Activated CD8-positive, alpha-beta memory T cell treated with anti-CD3 and anti-CD28 coated beads for 48 hours (primary cell): ENCODE data around the gene BOLA3.
"Not testable (repeated sequence)": the region's sequence is repeated elsewhere in the genome, so short reads cannot be mapped to it uniquely, and the experiment has no call there.

Experiments
- DNase-seq, 3 experiments: peaks; one replicate each; pipeline ENCODE4 v3.0.0-alpha.2; 2020; ENCODE audit warnings: low read depth in 2 of 3, low spot score in 2 of 3

Gene BOLA3, protein sequence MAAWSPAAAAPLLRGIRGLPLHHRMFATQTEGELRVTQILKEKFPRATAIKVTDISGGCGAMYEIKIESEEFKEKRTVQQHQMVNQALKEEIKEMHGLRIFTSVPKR

DNA sequence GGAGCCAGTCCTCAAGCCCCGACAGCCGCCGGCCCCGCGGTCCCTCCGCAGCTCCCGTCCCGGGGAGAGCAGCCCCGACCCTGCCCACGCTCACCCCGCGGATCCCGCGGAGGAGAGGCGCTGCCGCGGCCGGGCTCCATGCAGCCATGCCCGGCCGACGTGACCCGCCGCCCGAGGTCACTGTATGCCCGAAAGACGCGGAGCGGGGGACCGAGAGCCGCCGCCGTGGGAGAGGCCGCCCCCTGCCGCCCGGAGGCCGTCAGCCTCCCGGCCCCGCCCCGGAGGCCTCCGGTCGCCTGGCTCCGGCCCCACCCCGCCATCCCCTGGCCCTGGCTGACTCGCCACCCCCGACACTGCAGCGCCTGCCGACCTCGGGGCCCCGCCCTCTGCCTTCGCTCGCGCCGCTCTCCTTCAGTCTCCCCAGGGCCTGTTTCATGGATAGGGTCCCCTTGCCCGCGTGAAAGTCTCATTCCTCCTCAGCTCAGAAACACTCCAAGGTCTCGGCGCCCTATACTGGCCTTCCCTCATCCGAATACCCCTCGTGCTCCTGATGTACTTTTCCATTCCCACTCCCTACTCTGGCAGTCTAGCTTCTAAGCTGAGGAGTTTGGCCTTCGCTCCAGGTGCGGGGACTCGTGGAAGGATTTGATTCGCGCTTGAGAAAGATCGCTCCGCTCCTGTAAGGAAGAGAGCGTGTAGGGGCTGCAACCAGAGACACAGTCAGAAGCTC lies at the start of gene BOLA3:
Gene BOLA3 (minus strand): TSS at position 186 of the 730 bp plus-strand sequence. CDS start 38 bp downstream, at position 148.
- peak; percentile 72 to 85 (median 76) for DNase-seq

DNA sequence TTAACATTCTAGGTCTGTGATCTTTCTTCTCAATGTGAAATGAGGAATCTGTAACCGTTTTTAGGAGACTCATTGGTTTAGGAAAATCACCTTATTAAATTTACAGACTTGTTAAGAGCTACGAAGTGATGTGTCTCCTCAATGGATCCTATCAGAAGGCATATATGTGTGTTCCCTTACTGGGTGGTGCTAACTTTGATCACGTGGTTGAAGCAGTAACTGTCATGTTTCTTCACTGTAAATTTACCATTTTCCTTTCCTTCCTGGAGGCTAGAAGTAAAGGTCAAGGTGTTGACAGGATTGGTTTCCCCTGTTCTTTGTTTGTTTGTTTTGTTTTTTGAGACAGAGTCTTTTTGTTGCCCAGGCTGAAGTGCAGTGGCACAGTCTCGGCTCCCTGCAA lies 49.3 kb upstream of the BOLA3 start:
- no peak for DNase-seq

DNA sequence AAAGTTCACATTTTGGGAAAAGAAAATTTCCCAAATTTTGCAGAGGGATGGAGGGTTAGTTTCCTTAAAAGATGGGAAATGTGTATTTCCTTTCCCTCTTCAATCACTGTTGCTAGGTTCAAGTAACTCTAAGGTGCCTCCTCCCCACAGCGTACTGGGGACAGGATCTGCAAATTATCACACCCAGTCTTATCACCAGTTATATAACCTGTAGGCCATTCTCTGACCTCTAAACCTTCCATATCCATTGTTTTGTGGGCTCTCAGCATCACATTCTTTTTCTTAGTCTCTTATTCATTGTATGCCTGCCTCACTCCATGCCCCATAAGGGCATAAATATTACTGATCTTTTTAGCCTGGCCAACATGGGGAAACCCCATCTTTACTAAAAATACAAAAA lies 47.1 kb upstream of the BOLA3 start:
- no peak for DNase-seq

DNA sequence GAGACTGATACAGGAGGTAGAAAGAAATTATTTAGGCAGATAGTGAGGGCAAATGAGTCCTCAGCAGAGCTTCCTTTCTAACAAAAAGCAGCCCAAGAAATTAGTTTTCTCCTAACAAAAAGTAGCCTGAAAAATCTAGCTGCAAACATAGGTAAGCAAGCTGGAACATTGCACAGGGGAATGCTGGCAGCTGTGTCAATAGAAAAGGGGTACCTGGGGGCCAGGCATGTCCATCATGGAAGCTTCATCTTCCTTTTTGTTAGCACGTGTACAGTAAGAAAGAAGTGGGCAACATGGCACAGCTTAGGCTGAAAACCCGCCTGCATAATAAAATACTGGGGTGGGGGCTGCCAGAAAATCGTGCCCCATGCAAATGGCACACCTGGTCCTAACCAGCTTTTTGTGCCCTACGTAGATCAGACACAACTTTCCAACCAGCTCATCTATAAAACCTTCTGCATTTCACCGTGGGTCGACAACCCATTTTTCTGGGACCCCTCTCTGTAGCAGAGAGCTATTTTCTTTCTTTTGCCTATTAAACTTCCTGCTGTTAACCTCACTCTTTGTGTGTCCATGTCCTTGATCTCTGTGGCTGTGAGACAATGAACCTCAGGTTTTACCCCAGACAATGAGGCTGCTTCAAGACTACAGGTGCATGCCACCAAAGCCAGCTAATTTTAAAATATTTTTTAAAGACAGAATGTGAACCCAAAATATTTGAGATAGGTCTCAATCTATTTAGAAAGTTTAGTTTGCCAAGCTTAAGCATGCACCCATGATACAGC lies 44.1 kb upstream of the BOLA3 start:
- DNase-seq, result no peak

DNA sequence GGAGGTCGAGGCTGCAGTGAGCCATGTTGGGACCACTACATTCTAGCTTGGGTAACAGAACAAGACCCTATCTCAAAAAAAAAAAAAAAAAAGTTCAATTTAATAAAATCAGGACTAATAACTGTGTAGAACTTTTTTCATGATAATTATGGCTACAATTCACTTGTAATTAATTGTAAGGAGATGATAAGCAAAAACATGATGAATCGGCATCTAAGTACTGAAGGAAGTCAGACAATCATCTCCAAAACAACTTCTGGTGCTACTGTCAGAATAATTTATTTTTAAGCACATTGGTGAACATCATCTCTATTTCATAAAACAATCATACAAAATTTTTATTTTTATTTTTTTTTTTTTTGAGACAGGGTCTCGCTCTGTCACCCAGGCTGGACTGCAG lies 41.0 kb upstream of the BOLA3 start:
- DNase-seq, result no peak

DNA sequence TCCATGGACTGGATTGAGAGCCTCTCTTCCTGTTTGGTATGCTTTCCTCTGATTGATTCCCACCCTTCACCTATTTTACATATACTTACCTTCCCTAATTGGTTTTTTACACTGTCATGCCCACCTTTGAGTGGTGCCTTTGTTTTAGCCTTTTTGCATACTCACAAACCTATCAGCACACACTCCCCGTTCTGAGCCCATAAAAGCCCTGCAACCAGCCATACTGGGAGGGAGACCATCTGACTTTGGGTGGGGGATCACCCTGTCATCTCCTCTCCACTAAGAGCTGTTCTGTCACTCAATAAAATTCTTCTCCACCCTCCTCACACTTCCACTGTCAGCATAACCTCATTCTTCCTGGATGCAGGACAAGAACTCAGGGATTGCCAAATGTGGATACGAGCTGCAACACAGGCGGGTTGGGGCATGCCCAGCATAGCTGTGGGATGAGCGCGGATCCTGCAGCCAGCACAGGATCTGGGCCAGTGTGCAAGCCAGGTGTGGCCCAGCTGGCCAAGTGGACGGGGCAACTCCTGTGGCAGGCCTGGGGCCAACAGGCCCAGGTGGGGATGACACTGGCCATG lies 40.4 kb upstream of the BOLA3 start:
- no peak for DNase-seq

DNA sequence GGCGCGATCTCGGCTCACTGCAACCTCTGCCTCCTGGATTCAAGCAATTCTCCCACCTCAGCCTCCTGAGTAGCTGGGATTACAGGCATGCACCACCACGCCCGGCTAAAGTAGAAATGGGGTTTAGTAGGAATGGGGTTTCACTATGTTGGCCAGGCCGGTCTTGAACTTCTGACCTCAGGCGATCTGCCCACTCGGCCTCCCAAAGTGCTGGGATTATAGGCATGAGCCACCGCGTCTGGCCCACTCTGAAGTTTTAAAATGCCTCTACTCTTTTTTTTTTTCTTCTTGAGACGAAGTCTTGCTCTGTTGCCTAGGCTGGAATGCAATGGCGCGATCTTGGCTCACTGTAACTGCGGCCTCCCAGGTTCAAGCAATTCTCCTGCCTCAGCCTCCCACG lies 39.0 kb upstream of the BOLA3 start:
- not testable (repeated sequence) for DNase-seq

DNA sequence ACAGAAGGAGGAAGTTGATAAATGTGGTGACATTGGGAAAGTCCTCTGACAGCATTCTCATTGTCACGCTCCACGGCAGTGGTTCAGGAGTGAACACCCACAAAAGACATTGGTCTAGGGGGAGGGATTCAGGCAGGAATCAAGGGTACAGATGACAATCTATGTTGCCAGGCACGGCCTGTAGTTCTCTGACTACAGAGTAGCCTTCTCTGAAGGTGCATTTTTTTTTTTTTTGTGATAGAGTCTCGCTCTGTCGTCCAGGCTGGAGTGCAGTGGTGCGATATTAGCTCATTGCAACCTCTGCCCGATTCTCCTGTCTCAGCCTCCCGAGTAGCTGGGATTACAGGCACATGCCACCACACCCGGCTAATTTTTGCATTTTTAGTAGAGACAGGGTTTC lies 38.3 kb upstream of the BOLA3 start:
- DNase-seq, result no peak

DNA sequence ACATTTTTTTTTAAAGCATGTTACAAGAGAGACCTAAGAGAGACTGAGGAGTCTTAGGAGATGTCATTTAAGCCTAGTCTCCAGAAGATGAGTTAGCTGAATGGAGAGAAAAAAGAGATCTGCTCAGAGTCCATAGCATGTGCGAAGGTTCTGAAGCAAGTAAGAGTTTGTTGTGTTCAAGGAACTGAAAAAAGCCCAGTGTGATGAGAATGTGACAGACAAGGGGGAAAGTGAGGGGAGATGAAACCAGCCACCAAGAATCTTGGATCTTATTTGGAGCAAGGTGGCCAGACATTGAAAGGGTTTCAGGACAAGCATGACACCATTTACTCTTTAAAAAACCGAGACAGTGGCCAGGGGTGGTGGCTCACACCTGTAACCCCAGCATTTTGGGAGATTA lies 36.2 kb upstream of the BOLA3 start:
- no peak for DNase-seq

DNA sequence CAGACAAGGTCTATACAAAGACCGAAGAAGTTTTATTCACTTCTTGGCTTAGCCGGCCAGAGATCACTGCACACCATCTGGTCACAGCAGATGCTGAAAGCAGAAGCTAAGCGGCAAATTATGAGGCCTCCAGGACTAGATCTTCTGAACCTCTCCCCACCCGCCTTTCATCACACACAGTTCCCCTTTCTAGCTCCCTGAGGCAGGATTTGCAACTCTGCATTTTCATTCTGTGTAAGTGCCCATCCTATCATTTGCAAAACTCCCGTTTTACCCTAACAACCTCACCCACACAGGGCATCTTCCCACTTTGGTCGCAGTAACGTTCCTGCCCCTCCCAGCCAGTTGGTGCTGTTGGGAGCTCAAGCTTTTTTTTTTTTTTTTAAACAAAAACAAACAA lies 34.0 kb upstream of the BOLA3 start:
- no peak for DNase-seq

DNA sequence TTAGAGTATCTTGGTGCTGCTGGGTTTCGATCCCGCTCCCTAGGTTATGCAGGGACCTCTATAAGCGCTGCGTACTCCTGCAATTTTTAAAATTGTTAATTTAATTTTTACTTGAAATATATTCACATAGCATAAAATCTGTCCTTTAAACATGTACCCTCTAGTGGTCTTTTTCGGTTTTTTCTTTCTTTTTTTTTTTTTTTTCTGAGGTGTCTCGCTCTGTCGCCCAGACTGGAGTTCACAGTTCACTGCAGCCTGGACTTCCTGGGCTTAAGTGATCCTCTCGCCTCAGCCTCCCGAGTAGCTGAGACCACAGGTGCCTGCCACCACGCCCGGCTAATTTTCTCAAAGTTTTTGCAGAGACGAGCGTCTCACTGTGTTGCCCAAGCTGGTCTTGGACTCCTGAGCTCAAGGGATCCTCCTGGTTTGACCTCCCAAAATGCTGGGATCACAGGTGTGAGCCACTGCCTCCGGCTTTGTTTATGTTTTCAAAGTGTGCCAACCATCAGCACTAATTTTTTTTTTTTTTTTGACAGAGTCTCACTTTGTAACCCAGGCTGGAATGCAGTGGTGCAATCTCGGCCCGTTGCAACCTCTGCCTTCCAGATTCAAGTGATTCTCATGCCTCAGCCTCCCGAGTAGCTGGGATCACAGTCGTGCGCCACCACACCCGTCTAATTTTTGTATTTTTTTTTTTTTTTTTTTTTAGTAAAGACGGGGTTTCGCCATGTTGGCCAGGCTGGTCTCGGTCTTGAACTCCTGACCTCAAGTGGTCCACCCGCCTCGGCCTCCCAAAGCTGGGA lies 31.6 kb upstream of the BOLA3 start:
- no peak for DNase-seq

DNA sequence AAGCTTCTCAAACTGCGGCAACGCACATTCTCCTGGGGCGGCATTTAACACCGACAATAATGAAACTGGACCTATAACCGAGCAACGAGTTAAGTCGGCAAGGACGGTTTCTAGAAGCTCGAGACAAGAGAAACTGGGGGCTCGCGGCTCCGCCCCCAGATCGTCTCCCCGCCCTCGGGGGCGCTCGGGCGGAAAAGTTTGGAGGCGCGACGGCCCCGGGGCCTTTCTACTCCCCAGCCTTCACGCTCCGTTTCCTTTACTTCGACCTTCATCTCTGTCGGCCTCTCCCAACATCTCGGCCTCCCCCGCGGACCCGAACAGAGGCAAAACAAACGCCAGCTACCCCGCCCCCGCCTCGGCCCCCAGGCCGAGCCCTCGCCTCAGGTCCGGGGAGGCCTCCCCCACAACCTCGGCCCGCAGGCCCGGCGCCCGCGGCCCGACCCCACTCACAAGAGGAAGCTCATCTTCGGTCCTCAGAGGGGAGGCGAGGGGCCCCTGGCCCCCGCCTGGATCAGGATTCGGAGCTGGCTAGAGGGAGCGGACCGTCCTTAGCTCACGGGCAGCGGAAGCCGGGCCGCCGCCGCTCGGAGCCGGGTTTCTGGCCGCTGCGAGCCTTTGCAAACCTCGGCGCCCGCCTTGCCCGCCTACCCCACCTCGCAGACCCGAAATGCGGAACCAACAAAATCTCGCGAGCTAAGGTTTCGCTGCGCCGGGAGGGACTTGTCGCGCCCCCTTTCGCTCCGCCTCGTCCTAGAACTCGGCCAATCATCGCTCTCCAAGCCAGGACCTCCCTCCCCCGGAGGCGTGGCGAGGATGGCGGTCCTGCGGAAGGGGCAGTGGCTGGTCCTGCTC lies 30.7 kb upstream of the BOLA3 start, which contains the start of gene MOB1A:
Gene MOB1A (minus strand): TSS at position 669 of the 852 bp plus-strand sequence. CDS start 205 bp downstream, at position 464.
- DNase-seq, result peak; percentile 88 to 95 (median 91)

DNA sequence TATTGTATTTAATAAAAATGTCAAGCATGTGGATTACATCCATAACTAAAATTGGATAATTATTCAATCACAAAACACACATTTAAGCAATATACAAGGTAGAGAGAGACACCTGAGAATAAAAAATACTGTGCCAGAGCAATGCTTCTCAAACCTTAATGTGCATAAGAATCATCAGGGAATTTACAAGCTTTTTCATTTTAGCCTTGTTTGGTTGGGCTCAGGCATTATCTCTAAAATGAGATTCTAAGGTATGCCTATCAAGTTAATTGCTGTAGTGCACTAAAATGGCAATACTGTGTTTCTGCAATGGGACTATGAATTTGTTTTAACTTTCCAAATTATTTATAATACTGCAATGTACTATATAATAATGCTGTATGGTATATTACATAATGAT lies 30.0 kb upstream of the BOLA3 start:
- no peak for DNase-seq

DNA sequence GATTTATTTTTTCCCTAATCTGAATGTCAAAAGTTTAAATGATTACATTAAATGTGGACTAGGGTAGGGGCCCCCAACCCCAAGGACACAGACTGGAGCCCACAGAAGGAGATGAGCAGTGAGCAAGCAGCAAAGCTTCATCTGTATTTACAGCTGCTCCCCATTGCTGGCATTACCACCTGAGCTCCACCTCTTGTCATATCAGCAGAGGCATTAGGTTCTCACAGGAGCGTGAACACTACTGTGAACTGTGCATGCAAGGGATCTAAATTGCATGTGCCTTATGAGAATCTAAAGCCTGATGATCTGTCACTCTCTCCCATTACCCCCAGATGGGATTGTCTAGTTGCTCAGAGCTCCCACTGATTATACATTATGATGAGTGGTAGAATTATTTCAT lies 27.2 kb upstream of the BOLA3 start:
- no peak for DNase-seq

DNA sequence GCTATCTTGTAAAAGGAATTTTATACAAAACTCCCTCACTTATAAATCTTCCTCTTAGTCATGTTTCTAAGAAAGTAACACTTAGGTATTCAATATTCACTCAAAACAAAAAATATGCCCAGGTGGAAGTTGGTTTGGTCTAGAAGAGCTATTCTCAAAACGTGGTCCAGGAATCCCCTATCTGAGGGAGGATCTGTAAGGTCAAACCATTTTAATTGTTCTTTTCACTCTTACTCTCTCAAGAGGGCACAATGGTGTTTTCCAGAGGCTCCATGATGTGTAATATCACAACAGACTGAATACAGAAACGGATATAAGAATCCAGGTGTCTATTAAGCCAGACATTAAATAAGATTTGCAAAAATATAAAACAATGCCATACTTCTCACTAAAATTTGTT lies 21.0 kb upstream of the BOLA3 start:
- no peak for DNase-seq

DNA sequence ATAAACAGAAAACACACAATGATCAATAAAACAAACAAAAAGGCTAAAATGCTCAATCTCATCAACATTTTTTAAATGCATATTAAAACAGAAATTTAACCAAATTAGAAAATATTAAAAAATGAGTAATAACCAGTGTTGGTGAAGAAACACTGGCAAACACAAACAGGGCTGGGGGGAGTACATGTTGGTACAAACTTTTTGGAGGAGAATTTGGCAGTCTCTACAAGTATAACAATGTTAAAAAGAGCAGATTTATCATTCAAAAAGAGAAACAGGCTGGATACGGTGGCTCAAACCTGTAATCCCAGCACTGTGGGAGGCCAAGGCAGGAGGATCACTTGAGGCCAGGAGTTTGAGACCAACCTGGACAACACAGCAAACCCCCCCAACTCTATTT lies 17.0 kb upstream of the BOLA3 start:
- no peak for DNase-seq

DNA sequence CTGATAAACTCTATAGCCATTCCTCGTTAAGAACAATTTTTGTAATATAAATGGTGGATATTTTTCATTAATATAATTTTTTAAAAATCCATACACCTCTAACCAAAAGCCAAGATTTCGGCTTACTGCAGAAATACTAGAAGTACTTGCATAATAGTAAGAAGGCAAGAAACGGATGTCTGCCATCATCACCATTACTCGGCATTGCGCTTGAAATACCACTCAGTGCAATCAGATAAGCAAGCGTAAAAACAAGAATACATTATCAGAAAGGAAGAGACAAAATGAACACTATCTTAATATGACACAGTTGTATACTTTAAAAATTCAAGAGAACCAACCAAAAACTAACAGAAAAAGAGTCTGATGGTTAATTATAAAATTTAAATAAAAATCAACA lies 15.2 kb upstream of the BOLA3 start:
- no peak for DNase-seq

DNA sequence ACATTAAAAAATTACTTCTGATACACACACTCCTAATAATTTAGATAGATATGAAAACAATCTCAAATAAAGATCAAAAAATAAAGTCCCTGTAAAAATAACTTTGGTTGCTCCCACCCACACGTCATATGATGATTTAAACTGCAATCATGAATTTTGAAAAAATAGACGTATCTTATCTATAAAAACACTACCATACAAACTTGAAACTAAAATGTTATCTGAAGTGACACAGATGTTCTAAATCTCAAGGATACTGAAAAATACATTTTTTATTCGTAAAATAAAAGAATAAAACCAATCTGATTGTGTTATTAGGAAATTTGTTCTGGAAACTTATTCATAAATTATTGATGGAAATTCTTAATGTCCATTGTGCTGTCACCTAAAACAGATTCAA lies 8.1 kb upstream of the BOLA3 start:
- no peak for DNase-seq

DNA sequence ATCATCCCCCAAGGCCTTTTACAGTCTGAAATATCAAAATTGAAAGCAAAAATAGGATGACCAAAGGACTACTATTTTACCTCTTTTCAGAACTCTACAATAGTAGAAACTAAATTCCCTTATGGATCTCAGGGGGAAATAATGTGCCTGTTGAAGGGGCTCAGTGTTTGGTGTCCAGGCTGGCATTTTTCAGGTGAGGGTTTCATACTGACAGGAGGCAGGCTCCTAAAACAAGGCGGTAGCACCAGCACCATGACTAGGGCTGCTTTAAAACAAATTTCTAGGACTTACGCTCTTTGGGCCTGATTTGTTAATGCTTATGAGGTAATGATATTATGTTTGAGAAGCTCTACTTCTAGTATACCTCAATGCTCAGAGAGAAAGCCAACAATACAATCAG lies 5.2 kb upstream of the BOLA3 start:
- DNase-seq, result no peak
